Effector CD8-positive, alpha-beta T cell (primary cell): Measurements from ENCODE around the gene CMTM2.
A peak's percentile ranks its signal among the peaks of the same experiment; 100 is the strongest.
"Not testable (repeated sequence)": the region's sequence is repeated elsewhere in the genome, so short reads cannot be mapped to it uniquely, and the experiment has no call there.

Experiments used
- DNase-seq: peaks from one replicate; lab custom pipeline; 2025; lab: John Stamatoyannopoulos, UW

The CMTM2 gene

GRCh38 chr16:66605979-66606751 is 26.9 kb downstream of the CMTM2 start:
- DNase-seq, result no peak

- peak; percentile 74 for DNase-seq
Observed at GRCh38 chr16:66608241-66609138, 29.2 kb downstream of the CMTM2 start.

- DNase-seq, result no peak
Observed at GRCh38 chr16:66609139-66609510, 29.9 kb downstream of the CMTM2 start.

- DNase-seq, result no peak
Observed at GRCh38 chr16:66610111-66610820, 31.0 kb downstream of the CMTM2 start.

- not testable (repeated sequence) for DNase-seq
Observed at GRCh38 chr16:66611911-66612310, 32.6 kb downstream of the CMTM2 start.

- no peak for DNase-seq
Observed at GRCh38 chr16:66612422-66612821, 33.2 kb downstream of the CMTM2 start.

GRCh38 chr16:66614161-66614802 is 35.0 kb downstream of the CMTM2 start:
- DNase-seq, result no peak

GRCh38 chr16:66616169-66616568 is 36.9 kb downstream of the CMTM2 start:
- no peak for DNase-seq

GRCh38 chr16:66616592-66616991 is 37.3 kb downstream of the CMTM2 start:
- DNase-seq, result no peak

- no peak for DNase-seq
Observed at GRCh38 chr16:66617010-66617434, 37.8 kb downstream of the CMTM2 start.

- DNase-seq, result no peak
Observed at GRCh38 chr16:66617728-66618127, 38.5 kb downstream of the CMTM2 start.

- no peak for DNase-seq
Observed at GRCh38 chr16:66618588-66619375, 39.5 kb downstream of the CMTM2 start.

- no peak for DNase-seq
Observed at GRCh38 chr16:66619534-66620428, 40.5 kb downstream of the CMTM2 start.

GRCh38 chr16:66620429-66620795 is 41.1 kb downstream of the CMTM2 start:
- DNase-seq, result no peak

- no peak for DNase-seq
Observed at GRCh38 chr16:66621973-66622372, 42.7 kb downstream of the CMTM2 start.

GRCh38 chr16:66622863-66623262 is 43.6 kb downstream of the CMTM2 start:
- no peak for DNase-seq

- no peak for DNase-seq
Observed at GRCh38 chr16:66623755-66624154, 44.5 kb downstream of the CMTM2 start.

GRCh38 chr16:66627611-66628378 is 48.5 kb downstream of the CMTM2 start:
- DNase-seq, result not testable (repeated sequence)

- DNase-seq, result no peak
Observed at GRCh38 chr16:66629856-66630255, 50.6 kb downstream of the CMTM2 start.
